Measurements from ENCODE around the gene C1QA.
"Not testable (repeated sequence)": the region's sequence is repeated elsewhere in the genome, so short reads cannot be mapped to it uniquely, and the experiment has no call there.

C1QA gene

DNA sequence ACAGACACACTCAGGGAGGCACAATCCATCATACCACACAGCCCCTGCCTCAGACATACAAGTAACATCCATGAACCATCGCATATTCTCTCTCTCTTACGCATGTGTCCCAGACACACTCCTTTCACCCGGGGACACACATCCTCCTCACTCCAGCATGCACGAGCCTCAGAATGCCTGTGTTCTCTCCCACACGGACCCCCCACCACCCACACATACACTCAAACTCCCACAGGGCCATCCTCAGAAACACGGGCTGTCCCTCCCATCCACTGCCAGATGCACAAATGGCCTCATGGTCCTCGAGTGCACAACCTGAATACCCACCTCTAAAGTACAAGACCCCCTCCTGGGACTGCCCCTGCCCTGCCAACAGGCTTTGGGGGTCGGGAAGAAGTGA lies 4.8 kb downstream of the C1QA start:
- no peak for DNase-seq (ENCODE audit: low spot score)

DNA sequence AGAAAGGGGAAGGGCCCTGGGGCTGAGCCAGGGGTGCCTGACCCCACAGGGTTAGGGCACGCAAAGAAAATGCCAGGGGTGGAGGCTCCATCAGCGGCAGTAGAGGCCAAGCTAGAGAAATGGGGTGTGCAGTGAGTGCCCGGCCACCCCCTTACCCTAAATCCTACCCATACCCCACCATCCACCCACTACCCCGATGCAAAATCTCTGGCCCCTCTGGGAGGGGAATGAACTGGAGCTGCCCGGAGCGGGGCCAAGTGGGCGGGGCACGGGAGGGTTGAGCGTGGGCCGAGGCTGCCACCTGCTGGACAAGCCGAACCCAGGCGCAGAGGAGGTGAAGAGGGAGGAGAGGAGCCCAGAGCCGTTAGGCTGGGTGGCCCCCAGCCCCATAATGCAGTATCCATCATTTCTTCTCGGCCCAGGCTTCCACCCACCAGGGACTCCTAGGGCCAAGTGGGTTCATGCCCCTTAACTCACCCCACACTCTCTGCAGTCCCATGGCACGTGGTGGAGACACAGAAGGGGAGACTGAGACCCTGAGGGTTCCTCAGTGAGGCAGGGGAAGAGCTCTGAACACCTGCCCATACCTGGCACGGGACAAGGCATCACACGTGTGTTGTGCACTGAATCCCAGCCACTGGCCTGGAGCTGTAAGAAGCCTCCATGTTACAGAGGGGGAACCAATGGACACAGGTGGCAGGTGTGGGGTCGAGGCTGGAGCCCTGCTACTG lies 5.6 kb downstream of the C1QA start:
- DNase-seq (ENCODE audit: low spot score), result peak; percentile 90

- no peak for DNase-seq (ENCODE audit: low spot score)
These were observed 7.0 kb downstream of the C1QA start, which contains the start of gene C1QC for GRCh38 chr1:22643381-22643780. Gene C1QC (plus strand): TSS chr1:22643633. CDS start chr1:22644024, 391 bp downstream.

GRCh38 chr1:22643928-22644327 lies 7.5 kb downstream of the C1QA start:
- no peak for DNase-seq (ENCODE audit: low spot score)

- DNase-seq (ENCODE audit: low spot score), result no peak
These were observed 9.5 kb downstream of the C1QA start for GRCh38 chr1:22645931-22646330.

GRCh38 chr1:22646384-22646783 lies 10.0 kb downstream of the C1QA start:
- DNase-seq (ENCODE audit: low spot score), result no peak

GRCh38 chr1:22650089-22650693 lies 13.8 kb downstream of the C1QA start:
- no peak for DNase-seq (ENCODE audit: low spot score)

GRCh38 chr1:22651941-22652856 lies 15.8 kb downstream of the C1QA start:
- no peak for DNase-seq (ENCODE audit: low spot score)

- DNase-seq (ENCODE audit: low spot score), result no peak
These were observed 16.5 kb downstream of the C1QA start, which contains the start of gene C1QB for GRCh38 chr1:22652881-22653316. Gene C1QB (plus strand): TSS chr1:22653236. CDS start chr1:22659463, 6,227 bp downstream.

DNA sequence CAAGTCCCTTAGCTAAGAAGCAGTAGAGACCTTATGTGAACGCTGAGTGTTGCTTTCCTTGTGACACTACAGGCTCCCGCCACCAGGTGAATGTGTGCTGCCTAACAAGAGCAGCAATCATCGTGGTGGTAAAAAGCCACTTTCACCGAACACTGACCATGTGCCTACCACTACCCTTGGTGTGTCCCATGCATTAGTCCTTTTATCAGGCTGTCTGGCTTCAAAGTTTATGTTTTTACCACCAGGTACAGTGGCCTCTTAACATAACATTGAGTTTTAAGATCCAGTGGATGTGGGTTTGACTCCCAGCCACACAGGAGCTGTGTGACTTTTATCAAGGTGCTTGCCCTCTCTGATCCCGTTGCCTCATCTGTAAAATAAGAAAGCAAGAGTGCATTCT lies 18.3 kb downstream of the C1QA start:
- no peak for DNase-seq (ENCODE audit: low spot score)

GRCh38 chr1:22658385-22659163 lies 22.1 kb downstream of the C1QA start:
- DNase-seq (ENCODE audit: low spot score), result no peak

- no peak for DNase-seq (ENCODE audit: low spot score)
These were observed 24.4 kb downstream of the C1QA start for GRCh38 chr1:22660716-22661241.

GRCh38 chr1:22661880-22662279 lies 25.5 kb downstream of the C1QA start:
- DNase-seq (ENCODE audit: low spot score), result no peak

GRCh38 chr1:22662318-22662717 lies 25.9 kb downstream of the C1QA start:
- no peak for DNase-seq (ENCODE audit: low spot score)

- no peak for DNase-seq (ENCODE audit: low spot score)
These were observed 26.6 kb downstream of the C1QA start for GRCh38 chr1:22662986-22663408.

DNA sequence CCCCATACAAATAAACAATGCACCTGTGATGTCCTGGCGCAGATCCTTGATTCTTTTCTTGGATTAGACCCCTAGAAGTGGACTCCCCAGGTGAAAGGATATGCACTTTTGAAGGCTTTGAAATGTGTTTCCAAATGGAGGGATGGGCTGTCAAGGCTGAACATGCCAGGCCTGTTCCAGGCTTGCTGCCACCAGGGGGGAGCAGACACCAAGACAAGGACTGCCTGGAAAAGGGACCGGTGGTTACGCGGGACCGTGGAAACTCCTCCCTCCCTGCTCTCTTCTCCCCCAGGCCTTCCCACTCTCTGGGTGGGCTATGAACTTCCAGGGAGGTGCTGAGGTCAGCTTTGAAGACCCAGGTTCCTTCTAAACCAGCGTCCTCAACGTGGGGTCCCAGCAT lies 29.3 kb downstream of the C1QA start:
- no peak for DNase-seq (ENCODE audit: low spot score)

DNA sequence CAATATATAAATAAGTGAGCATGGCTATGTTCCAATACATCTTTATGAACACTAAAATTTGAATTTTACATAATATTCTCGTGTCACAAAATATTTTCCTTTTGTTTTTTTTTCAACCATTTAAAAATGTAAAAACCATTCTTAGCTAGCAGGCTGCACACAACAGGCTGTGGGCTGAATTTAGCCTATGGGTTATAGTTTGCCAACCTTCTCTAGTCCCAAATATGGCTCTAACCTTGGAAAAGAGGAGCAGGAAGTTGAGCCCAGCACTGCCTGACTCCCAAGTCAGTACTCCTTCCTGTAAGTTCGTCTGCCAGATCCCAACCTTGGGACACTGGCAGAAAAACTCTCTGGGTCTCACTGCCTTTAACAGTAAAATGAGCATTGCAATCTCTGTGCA lies 30.0 kb downstream of the C1QA start:
- DNase-seq (ENCODE audit: low spot score), result no peak

DNA sequence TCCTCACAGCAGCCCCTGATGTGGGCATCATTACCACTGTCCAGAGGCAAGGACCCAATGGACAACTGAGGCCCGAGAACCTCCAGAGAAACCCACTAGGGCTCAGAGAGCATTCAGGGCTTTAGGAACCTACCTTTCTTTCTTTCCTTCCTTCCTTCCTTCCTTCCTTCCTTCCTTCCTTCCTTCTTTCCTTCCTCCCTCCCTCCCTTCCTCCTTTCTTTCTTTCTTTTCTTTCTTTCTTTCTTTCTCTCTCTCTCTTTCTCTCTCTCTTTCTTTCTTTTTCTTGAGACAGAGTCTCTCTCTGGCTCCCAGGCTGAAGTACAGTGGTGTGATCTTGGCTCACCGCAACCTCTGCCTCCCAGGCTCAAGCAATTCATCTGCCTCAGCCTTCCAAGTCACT lies 32.4 kb downstream of the C1QA start:
- not testable (repeated sequence) for DNase-seq (ENCODE audit: low spot score)

- no peak for DNase-seq (ENCODE audit: low spot score)
These were observed 34.0 kb downstream of the C1QA start for GRCh38 chr1:22670352-22670975.

GRCh38 chr1:22671999-22672398 lies 35.6 kb downstream of the C1QA start:
- DNase-seq (ENCODE audit: low spot score), result no peak

Data from left forelimb (tissue), 1 donor.